Psoas muscle (tissue), 8 donors: Measurements from ENCODE around the gene AQP5. TPM values are rescaled to one million over a fixed set of nuclear protein-coding genes. Genes with fewer than 3 reads are reported as not detected.
A peak's percentile ranks its signal among the peaks of the same experiment; 100 is the strongest.

Experiments
- ATAC-seq, 4 donors: fragments of 200-7000 bp; cut with Tn5 transposase; one replicate each; pipeline ENCODE4 v1.9.1; 2020; ENCODE audit warnings: moderate library complexity in 3 of 4, mild to moderate bottlenecking in 2 of 4
- DNase-seq, 2 donors: peaks; one replicate each; pipeline ENCODE4 v3.0.0-alpha.2; 2020
- H3K27ac ChIP-seq: fragments of 200-600 bp; one replicate; pipeline ENCODE4 v1.8.0; 2022
- H3K27me3 ChIP-seq, 3 donors: fragments of 200-600 bp in 1 of 3; one replicate each; pipeline versions ENCODE4 v1.6.1 to v1.8.0; 2013 to 2022; ENCODE audit warnings: low read length in 2 of 3, mild to moderate bottlenecking in 2 of 3, moderate library complexity in 1 of 3; ENCODE audit not compliant: insufficient read depth in 3 of 3
- H3K36me3 ChIP-seq, 2 donors: fragments of 200-600 bp in 1 of 2; one replicate each; pipeline versions ENCODE4 v1.6.1 to v1.8.0; 2013 to 2022; ENCODE audit warnings: low read depth in 1 of 2, mild to moderate bottlenecking in 1 of 2, moderate library complexity in 1 of 2; ENCODE audit not compliant: insufficient read depth in 1 of 2
- H3K4me1 ChIP-seq: fragments of 200-600 bp; one replicate; pipeline ENCODE4 v1.8.0; 2022
- H3K4me3 ChIP-seq: fragments of 200-600 bp; one replicate; pipeline ENCODE4 v1.8.0; 2022; ENCODE audit warnings: mild to moderate bottlenecking
- H3K9me3 ChIP-seq: fragments of 200-600 bp; one replicate; pipeline ENCODE4 v1.8.0; 2022
- WGBS, 3 donors: extraction: QIAGEN DNeasy Blood & Tissue Kit; methylation state at CpG; one replicate each; pipeline versions ENCODE4 v1.1.6 to v1.1.7; 2013; 5-methylcytosine and 5-hydroxymethylcytosine counted together
- intact Hi-C, 2 donors: fragments of 100-400 bp; cut with DNase I; formaldehyde crosslinking; loops; one replicate each; pipeline versions ENCODE4 v1.11.0 to v1.14.2; 2022
- polyA plus RNA-seq, 3 donors: library from polyadenylated mRNA; stranded (reverse); fragments of 200-250 nt; gene quantifications; one replicate each; pipeline ENCODE4 v1.2.3, GENCODE V29; 2013
- total RNA-seq, 4 donors: library from RNA; stranded (reverse); fragmentation: NEBNext Ultra II Directional in 2 of 4; extraction: Animal tissue kit (Norgen Biotek cat#: 25700) in 2 of 4; gene quantifications; one replicate each; pipeline versions ENCODE4 v1.2.1 to v1.2.4, GENCODE V29; 2021 to 2023
- TF ChIP-seq, protein P1 (sequence below): fragments of 200-600 bp; IDR thresholded peaks from one replicate; pipeline ENCODE4 v1.8.0; 2022; ENCODE audit warnings: antibody characterized with exemption
- donor health status: healthy with polysubstance abuse.
- donor health status: DM: no; HTN: no; CAD: no; lungs with moderate emphysema.
- donor health status: Bipolar disorder and iron deficiency.
- donor health status: healthy.
- donor health status: DM: yes; HTN: yes; CAD: no.
- donor health status: DM: no; HTN: no; CAD: no.
- donor health status: DM: no; HTN: no; CAD: no.
- donor health status: DM: yes; HTN: yes; CAD: no.

AQP5 gene
- total and polyA plus RNA-seq, 7 donors, result 0.05 TPM; not detected in 6

GRCh38 chr12:49925433-49926204 is 36.1 kb upstream of the AQP5 start:
- Histone ChIP-seq H3K27me3 (no peaks in the 10 kb centered on the region), H3K9me3 (no peaks in the 10 kb centered on the region), H3K4me3 (no peak overlapping the region), H3K4me1 (no peaks in the 10 kb centered on the region), H3K36me3 (no peaks in the 10 kb centered on the region), H3K27ac (no peak overlapping the region)
- intact Hi-C loops, result no loop called here
- peak in 1 of 2 donors; percentile 12 for DNase-seq
- TF ChIP-seq, protein P1, sequence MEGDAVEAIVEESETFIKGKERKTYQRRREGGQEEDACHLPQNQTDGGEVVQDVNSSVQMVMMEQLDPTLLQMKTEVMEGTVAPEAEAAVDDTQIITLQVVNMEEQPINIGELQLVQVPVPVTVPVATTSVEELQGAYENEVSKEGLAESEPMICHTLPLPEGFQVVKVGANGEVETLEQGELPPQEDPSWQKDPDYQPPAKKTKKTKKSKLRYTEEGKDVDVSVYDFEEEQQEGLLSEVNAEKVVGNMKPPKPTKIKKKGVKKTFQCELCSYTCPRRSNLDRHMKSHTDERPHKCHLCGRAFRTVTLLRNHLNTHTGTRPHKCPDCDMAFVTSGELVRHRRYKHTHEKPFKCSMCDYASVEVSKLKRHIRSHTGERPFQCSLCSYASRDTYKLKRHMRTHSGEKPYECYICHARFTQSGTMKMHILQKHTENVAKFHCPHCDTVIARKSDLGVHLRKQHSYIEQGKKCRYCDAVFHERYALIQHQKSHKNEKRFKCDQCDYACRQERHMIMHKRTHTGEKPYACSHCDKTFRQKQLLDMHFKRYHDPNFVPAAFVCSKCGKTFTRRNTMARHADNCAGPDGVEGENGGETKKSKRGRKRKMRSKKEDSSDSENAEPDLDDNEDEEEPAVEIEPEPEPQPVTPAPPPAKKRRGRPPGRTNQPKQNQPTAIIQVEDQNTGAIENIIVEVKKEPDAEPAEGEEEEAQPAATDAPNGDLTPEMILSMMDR, result no peak
- ATAC-seq, result no peak
- WGBS, 3 donors, result 82 to 92% (median 88%) methylated on average over 11 of the region's 11 CpGs

DNA sequence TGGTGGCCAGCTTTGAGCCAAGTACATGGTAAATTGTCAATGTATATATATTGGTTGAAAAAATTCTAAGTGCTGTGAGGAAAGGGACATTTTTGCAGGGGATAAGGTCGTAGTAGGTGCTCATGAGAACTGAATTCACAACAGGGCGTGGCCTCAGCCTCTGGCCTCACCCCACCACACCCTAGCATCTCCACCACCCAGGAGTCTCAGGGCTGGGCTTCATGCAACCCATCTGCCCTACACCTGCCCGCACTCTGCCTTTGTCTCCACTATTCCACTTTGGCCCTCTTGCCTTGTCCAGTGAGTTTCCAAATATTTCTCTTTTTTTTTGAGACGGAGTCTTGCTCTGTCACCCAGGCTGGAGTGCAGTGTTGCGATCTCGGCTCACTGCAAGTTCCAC is 33.2 kb upstream of the AQP5 start:
- DNase-seq (no peak), ATAC-seq (no peak)
- H3K9me3 ChIP-seq, result no peaks in the 10 kb centered on the region
- WGBS, 3 donors, result 92 to 94% (median 94%) methylated on average over 6 of the region's 6 CpGs
- no peak overlapping the region for H3K27ac ChIP-seq
- H3K4me3 ChIP-seq, result no peak overlapping the region
- no peaks in the 10 kb centered on the region for H3K27me3 ChIP-seq
- no peaks in the 10 kb centered on the region for H3K36me3 ChIP-seq
- intact Hi-C loops, result no loop called here
- TF ChIP-seq, protein P1, result no peak
- H3K4me1 ChIP-seq, result no peaks in the 10 kb centered on the region

DNA sequence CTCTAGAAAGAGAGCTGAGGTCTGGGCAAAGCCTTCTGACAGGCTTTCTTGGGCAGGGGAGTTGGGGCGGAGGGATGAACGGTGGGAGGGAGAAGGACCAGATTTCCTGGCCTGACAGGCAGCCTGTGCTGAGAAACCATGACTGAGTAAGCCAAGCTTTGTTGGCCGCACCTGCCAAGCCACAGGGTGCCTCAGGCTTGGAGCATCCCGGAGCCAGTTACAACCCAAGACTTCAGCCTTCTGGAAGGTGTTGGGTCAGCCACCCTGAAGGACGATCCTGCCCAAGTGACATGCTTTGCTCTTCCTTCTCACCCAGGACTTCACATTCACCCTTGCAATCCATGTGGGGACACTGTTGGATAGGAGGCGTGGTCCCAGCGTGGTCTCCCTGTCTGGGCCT is 32.1 kb upstream of the AQP5 start:
- DNase-seq (peak in 1 of 2 donors; percentile 8), ATAC-seq (no peak)
- intact Hi-C loops, result no loop called here
- no peaks in the 10 kb centered on the region for H3K36me3 ChIP-seq
- no peaks in the 10 kb centered on the region for H3K9me3 ChIP-seq
- H3K4me3 ChIP-seq, result no peak overlapping the region
- H3K27ac ChIP-seq, result no peak overlapping the region
- H3K4me1 ChIP-seq, result no peaks in the 10 kb centered on the region
- no peaks in the 10 kb centered on the region for H3K27me3 ChIP-seq
- TF ChIP-seq, protein P1, result no peak
- WGBS, 3 donors, result 78 to 83% (median 80%) methylated on average over 7 of the region's 7 CpGs

DNA sequence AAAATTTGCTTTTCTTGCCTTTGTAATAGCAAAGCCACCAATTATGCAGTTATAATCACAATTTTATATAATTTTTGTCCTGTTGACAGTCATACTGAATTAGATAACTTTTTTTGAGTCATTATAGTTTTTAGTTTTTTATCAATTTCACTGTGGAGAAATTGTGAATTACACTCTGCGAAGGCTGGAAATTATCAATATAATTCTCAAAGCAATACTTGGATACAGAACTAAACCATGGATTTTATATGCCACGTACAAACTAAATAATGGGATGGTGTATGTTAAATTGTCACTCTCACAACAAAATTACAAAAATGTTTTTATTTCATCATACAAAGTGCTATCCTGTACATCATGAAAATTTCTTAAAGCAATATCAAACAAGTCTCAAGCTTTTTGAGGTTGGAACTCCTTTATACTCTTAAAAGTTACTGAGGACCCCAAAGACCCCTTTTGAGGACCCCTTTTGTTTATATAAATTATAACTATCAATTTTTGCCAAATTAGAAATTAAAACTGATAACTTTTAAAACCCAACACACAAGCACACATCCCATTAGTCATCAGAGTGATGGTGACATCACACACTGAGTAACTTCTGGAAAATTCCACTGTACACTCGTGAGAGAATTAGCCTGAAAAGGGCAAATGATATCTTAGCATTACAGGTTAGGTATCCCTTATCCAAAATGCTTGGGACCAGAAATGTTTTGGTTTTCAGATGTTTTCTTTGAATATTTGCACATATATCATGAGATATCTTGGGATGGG is 31.0 kb upstream of the AQP5 start:
- 57 to 72% (median 68%) methylated on average over 3 of the region's 3 CpGs for WGBS, 3 donors
- Histone ChIP-seq H3K4me3 (no peak overlapping the region), H3K36me3 (no peaks in the 10 kb centered on the region), H3K9me3 (no peaks in the 10 kb centered on the region), H3K27ac (no peak overlapping the region), H3K4me1 (no peaks in the 10 kb centered on the region), H3K27me3 (no peaks in the 10 kb centered on the region)
- TF ChIP-seq, protein P1, result no peak
- DNase-seq (no peak), ATAC-seq (no peak)
- intact Hi-C loops, result no loop called here
